SK-MEL-5 (cell line): ENCODE results near the gene SPTLC2. TPM values are rescaled to one million over a fixed set of nuclear protein-coding genes. Genes with fewer than 3 reads are reported as not detected.
"Not testable (repeated sequence)": the region's sequence is repeated elsewhere in the genome, so short reads cannot be mapped to it uniquely, and the experiment has no call there.

Source experiments
- DNase-seq: peaks from one replicate; pipeline ENCODE4 v3.0.0-alpha.2; 2016; ENCODE audit warnings: low read depth, low spot score
- in situ Hi-C: cut with HindIII; loops from 2 replicates; pipeline ENCODE4 v1.10.0; 2016; ENCODE audit warnings: low sequenced_read_pairs, high pct_unique_total_duplicates, low pct_unique_long_range_greater_than_20kb
- total RNA-seq: library from RNA; depleted of rRNA; stranded (reverse); fragments of >200 nt; shearing (Covaris generic); gene quantifications from 2 replicates; pipeline ENCODE4 v1.2.3, GENCODE V29; 2014

SPTLC2 gene
- total RNA-seq, 1 experiment from 2014 or later = 16.6 TPM

- DNase-seq = no peak
- in situ Hi-C loops = no loop called here
Observed at GRCh38 chr14:77603031-77603430, 13.4 kb downstream of the SPTLC2 start.

DNA sequence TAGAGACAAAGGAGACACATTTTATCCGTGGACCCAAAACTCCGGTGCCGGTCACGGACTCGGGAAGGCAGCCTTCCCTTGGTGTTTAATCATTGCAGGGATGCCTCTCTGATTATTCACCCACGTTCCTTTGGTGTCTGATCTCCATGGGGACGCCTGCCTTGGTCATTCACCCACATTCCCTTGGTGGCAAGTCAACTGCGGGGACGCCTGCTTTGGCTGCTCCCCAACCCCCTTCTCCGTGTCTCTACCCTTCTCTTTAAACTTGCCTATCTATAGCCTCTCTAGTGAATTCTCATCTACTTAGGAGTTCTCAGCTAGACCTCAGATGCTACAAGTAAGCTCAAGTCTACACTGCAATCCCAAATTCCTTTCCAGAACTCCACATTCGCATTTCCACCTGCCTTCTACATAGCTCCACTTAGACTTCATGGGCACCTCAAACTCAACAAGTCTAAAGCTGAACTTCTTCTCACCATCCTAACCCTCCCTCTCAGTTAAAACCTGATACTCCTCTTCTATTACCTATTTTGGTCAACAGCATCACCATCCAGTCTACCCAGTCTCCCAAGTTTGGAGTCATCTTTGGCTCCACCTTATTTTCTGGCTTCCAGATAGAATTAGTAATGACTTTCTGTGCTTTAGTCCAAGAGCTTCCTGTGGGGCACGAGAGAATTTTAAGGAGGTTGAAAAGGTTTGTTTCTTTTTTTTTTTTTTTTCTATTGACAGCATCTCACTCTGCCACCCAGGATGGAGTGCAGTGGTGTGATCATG, 14.4 kb downstream of the SPTLC2 start:
- in situ Hi-C loops = no loop called here
- DNase-seq = no peak

DNA sequence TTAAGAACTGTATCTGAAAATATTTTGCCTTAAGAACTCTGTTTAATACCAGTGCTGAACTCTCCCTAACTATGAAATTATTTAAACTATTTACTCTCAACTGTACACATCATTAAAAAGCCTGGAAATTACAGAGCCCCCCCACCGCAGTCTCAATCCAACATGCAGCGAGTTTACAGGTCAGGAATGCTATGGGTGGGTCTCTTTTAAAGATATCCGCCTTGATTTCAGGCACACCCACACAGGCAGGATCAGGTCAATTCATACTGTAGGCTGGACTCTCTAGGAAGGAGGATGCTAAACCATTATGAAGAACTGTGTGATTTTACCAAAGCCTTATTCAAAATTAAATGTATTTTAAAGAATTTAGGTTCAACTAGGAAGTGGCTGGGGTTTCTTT, 16.5 kb downstream of the SPTLC2 start:
- DNase-seq = no peak
- in situ Hi-C loops = no loop called here

DNA sequence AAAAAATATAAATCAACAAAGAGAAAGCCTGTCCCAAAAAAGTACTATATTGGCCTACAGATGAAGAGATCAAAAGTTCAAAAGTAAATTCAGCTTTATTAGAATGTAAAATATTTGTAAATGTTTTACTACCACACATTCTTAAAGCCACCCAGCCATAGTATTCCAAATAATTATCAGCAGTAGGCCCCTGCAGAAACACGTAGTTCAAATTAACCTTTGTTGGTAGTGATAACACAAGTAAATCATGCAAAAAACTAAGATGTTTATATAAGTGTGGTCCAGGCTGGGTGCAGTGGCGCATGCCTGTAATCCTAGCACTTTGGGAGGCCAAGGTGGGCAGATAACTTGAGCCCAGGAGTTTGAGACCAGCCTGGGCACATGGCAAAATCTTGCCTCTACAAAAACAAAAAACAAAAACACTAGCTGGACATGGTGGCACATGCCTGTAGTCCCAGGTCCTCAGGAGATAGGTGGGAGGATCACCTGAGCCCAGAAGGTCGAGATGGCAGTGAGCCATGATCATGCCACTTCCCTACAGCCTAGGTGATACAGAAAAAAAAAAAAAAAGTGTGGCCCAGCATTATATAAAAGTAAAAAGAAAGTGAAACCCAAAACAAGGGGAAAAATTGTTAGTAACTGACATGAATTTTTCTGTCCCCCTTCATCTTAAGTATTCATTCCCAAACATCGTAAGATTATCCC, 17.9 kb downstream of the SPTLC2 start:
- in situ Hi-C loops = no loop called here
- no peak for DNase-seq

- in situ Hi-C loops = no loop called here
Observed at GRCh38 chr14:77593501-77593961, 22.9 kb downstream of the SPTLC2 start.

DNA sequence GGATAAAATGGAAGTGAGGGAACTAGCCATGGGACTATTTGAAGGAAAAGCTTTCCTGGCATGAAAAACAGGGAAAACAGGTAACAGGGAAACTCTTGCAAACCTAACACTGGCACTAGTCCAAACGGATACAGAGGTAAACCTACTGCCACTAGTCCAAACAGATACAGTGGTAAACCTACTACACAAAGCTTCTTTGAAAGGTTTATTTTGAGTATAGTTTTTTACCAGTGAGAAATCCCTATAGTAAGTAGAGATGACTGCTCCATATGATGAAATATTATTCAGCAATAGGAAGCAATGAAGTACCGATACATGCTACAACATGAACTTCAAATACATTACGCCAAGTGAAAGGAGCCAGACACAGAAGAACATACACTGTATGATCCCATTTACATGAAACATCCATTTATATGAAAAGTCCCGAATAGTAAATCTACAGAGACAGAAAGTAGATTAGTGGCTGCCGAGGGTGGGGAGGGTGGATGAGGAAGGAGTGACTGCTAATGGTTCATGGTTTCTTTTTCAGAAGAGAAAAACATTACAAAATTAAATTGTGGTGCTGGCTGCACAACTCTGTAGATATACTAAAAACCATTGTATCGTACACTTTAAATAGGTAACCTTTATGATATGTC, 25.5 kb downstream of the SPTLC2 start:
- in situ Hi-C loops = no loop called here
- no peak for DNase-seq

More at GRCh38 chr14:77593501-77593961, 22.9 kb downstream of the SPTLC2 start:
- DNase-seq = peak; percentile 15

GRCh38 chr14:77589099-77589498, 27.3 kb downstream of the SPTLC2 start:
- in situ Hi-C loops = no loop called here
- no peak for DNase-seq

DNA sequence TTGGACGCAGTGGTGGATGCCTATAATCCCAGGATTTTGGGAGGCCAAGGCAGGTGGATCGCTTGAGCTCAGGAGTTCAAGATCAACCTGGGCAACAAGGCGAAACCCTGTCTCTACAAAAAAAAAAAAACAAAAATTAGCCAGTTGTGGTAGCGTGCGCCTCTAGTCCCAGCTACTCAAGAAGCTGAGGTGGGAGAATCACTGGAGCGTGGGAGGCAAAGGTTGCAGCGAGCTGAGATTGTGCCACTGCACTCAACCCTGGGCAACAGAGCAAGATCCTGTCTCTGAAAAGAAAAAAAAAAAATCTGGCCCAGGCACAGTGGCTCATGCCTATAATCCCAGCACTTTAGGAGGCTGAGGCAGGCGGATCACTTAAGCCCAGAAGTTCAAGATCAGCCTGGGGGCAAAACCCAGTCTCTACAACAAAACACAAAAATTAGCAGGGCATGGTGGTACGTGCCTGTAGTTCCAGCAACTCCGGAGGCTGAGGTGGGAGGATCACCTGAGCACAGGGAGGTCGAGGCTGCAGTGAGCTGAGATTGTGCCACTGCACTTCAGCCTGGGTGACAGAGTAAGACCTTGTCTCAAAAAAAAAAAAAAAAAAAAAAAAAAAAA, 27.9 kb downstream of the SPTLC2 start:
- in situ Hi-C loops, DNase-seq: not testable (repeated sequence)

DNA sequence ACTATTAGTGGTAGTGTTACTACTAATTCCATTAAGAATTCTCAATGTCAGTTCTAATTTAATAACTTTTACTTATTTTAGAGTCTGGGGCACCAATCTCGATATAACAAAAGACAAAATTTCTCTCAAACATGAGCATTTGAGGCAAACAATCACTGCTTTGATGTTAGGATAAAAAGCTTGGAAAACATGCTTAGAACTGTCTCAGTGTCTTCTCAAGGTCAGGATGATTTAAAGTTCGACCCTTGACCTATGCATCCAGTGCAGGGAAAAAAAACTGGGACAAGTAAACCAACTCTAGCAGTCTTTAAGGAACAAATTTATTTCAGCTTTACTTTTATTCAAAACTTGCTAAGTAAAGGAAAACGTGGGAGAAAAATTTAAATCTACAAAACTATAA, 31.1 kb downstream of the SPTLC2 start:
- DNase-seq = no peak
- in situ Hi-C loops = no loop called here

DNA sequence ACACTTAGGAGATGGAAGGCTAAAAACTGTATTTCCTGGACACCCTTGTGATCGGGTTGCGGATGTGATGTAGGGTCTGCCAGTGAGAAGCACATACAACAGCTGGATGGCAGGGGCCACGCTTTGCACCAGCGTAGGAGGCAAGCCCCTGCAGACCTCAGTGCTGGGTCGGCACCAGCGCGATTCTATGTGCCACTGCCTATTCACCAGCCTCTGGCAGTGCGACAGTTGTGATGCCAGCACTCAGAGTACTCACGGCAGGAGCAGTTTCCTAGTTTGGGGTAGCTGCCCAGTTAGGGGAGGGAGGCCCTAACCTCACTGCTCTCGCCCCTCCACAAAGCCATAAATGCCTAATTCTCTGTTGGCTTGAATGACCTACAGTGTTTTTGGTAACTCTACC, 31.6 kb downstream of the SPTLC2 start:
- DNase-seq = no peak
- in situ Hi-C loops = no loop called here

DNA sequence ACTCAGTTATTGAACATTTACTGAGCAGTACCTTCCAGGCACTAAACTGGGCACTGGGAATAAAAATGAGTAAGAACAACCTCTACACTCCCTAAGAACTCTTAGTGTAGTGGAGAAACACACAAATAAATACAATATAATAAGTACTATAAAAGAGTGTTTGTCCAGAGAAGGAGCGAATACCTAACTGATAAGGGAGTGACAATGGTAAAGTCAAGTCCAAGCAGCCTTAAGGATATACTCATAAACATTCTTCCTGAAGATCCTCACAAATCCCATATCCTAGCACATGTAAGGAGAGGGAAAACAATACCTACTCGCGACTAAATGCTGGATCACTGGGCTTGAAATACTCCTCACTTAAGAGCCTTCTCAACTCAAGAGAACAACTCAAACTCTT, 32.8 kb downstream of the SPTLC2 start:
- DNase-seq = no peak
- in situ Hi-C loops = no loop called here

GRCh38 chr14:77582511-77582910, 33.9 kb downstream of the SPTLC2 start:
- DNase-seq = no peak
- in situ Hi-C loops = no loop called here

GRCh38 chr14:77580964-77581505, 35.4 kb downstream of the SPTLC2 start:
- in situ Hi-C loops = no loop called here

DNA sequence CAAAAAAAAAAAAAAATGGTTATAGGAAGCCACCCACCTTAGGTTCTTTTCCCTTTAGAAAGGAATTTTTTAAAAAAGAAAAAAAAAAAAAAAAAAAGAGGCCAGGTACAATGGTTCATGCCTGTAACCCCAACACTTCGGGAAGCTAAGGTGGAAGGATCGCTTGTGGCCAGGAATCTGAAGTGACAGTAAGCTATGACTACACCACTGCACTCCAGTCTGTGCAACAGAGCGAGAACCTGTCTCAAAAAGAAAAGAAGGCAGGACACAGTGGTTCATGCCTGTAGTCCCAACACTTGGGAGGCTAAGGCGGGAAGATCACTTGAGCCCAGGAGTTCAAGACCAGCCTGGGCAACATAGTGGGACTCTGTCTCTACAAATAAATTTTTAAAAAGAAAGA, 36.0 kb downstream of the SPTLC2 start:
- in situ Hi-C loops = no loop called here
- DNase-seq = no peak

More at GRCh38 chr14:77580964-77581505, 35.4 kb downstream of the SPTLC2 start:
- peak; percentile 29 for DNase-seq

- DNase-seq = no peak
- in situ Hi-C loops = no loop called here
Observed at GRCh38 chr14:77579780-77580179, 36.7 kb downstream of the SPTLC2 start.

- in situ Hi-C loops = no loop called here
- no peak for DNase-seq
Observed at GRCh38 chr14:77579065-77579464, 37.4 kb downstream of the SPTLC2 start.

- in situ Hi-C loops = no loop called here
- peak; percentile 22 for DNase-seq
Observed at GRCh38 chr14:77574446-77575115, 41.9 kb downstream of the SPTLC2 start.
